HCT116 (cell line): Measurements from ENCODE around the gene CYBA.

Experiments
- JUND ChIP-seq: IDR thresholded peaks from 2 replicates; pipeline ENCODE4 v1.6.1; 2012
- POLR2A ChIP-seq: IDR thresholded peaks from 2 replicates; pipeline ENCODE4 v1.7.0; 2011; ENCODE audit warnings: borderline replicate concordance; ENCODE audit not compliant: insufficient read depth, insufficient read length; ENCODE audit errors: extremely low read depth
- TCF7L2 ChIP-seq: IDR thresholded peaks from 2 replicates; pipeline ENCODE4 v1.7.0; 2011; ENCODE audit warnings: borderline replicate concordance, inconsistent platforms; ENCODE audit not compliant: insufficient read depth, insufficient read length; ENCODE audit errors: extremely low read depth
- TF ChIP-seq, protein P1 (sequence below), 3 experiments: fragments of 200-600 bp in 1 of 3; sonication (generic) in 1 of 3; IDR thresholded peaks in 2 of 3; conservative IDR thresholded peaks in 1 of 3; 2 replicates each; pipeline ENCODE4 v1.5.1; 2012 to 2017; ENCODE audit warnings: low read depth in 2 of 3, low read length in 2 of 3, antibody characterized with exemption in 1 of 3, borderline replicate concordance in 1 of 3, control low read depth in 1 of 3, mild to moderate bottlenecking in 1 of 3, mixed read lengths in 1 of 3, mixed run types in 1 of 3, moderate library complexity in 1 of 3; ENCODE audit not compliant: insufficient read depth in 1 of 3
- TF ChIP-seq, protein P2 (sequence below): IDR thresholded peaks from 2 replicates; pipeline ENCODE4 v1.6.1; 2012

DNA sequence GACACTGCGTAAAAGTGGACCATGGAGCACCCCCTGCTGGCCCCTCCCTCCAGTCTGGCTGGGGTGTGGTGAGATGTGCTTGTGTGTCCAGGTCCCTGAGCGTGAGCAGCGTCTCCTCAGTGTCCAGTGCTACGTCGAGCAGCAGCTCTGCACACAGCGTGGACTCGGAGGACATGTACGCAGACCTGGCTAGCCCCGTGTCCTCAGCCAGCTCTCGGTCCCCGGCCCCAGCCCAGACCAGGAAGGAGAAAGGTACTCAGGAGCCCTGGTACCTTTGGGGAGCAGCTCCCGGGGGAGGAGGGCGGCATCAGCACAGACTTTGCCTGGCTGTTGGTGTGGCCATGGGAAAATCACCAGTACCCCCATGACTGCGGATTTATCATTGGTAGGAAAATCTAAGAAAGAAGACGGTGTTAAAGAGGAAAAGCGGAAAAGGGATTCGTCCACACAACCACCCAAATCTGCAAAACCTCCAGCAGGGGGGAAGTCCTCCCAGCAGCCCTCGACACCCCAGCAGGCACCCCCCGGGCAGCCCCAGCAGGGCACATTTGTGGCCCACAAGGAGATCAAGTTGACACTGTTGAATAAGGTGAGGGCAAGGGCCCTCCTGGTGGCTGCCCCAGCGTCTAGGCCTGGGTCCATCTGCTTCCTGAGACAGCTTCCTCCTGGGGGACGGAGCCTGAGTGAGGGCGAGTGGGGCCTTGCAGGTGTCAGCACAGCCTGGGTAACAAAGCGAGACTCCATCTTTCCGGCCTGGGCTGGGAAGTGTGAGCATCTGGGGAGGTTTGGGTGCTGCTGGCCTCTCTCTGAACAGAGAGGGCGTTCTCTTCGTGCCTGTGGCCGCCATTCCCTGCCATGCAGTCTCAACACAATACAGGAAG, 23.1 kb downstream of the CYBA start:
- TF ChIP-seq, protein P1, sequence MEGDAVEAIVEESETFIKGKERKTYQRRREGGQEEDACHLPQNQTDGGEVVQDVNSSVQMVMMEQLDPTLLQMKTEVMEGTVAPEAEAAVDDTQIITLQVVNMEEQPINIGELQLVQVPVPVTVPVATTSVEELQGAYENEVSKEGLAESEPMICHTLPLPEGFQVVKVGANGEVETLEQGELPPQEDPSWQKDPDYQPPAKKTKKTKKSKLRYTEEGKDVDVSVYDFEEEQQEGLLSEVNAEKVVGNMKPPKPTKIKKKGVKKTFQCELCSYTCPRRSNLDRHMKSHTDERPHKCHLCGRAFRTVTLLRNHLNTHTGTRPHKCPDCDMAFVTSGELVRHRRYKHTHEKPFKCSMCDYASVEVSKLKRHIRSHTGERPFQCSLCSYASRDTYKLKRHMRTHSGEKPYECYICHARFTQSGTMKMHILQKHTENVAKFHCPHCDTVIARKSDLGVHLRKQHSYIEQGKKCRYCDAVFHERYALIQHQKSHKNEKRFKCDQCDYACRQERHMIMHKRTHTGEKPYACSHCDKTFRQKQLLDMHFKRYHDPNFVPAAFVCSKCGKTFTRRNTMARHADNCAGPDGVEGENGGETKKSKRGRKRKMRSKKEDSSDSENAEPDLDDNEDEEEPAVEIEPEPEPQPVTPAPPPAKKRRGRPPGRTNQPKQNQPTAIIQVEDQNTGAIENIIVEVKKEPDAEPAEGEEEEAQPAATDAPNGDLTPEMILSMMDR (IDR thresholded peaks at IDR 0.05 in 2 of 3, conservative IDR thresholded peaks at IDR 0.05 in 1 of 3; ENCODE audit: borderline replicate concordance in 1 of 3, insufficient read depth in 1 of 3, low read depth in 2 of 3, low read length in 2 of 3) = no peak
- TF ChIP-seq POLR2A = no peak
- TF ChIP-seq TCF7L2 = no peak
- TF ChIP-seq, protein P2, sequence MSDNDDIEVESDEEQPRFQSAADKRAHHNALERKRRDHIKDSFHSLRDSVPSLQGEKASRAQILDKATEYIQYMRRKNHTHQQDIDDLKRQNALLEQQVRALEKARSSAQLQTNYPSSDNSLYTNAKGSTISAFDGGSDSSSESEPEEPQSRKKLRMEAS = no peak
- no peak for TF ChIP-seq JUND
